Measurements from ENCODE around the gene CTNNA3. TPM values are rescaled to one million over a fixed set of nuclear protein-coding genes. Genes with fewer than 3 reads are reported as not detected.
A peak's percentile ranks its signal among the peaks of the same experiment; 100 is the strongest.

CTNNA3 gene
- total RNA-seq, 2 donors from 2014 or later: under 0.01 to 0.33 TPM

- ATAC-seq: peak; percentile 64
- H3K27me3 ChIP-seq: no peaks in the 10 kb centered on the region
- TF ChIP-seq CTCF (IDR thresholded peaks at IDR 0.05): peak in 2 of 7 experiments; percentile 7 to 13
- no peak for TF ChIP-seq POLR2A (IDR thresholded peaks at IDR 0.05)
- H3K4me1 ChIP-seq: peaks cover 14% of the 10 kb centered on the region
- H3K9me3 ChIP-seq: no peaks in the 10 kb centered on the region
- 9 to 16% methylated on average over 4 of the region's 4 CpGs for WGBS, 2 donors
- intact Hi-C loops (cut with DNase I): no loop called here
- peak overlapping the region in 3 of 4 donors; percentile 25 to 42 (median 33) for H3K27ac ChIP-seq
- DNase-seq: peak in 1 of 4 donors; percentile 3
- H3K4me3 ChIP-seq: no peak overlapping the region
- no peaks in the 10 kb centered on the region for H3K36me3 ChIP-seq (replicated peaks in 1 of 2; ENCODE audit: insufficient read depth in 1 of 2, low read depth in 2 of 2)
Observed at GRCh38 chr10:67075491-67075971, 620.5 kb downstream of the CTNNA3 start.

DNA sequence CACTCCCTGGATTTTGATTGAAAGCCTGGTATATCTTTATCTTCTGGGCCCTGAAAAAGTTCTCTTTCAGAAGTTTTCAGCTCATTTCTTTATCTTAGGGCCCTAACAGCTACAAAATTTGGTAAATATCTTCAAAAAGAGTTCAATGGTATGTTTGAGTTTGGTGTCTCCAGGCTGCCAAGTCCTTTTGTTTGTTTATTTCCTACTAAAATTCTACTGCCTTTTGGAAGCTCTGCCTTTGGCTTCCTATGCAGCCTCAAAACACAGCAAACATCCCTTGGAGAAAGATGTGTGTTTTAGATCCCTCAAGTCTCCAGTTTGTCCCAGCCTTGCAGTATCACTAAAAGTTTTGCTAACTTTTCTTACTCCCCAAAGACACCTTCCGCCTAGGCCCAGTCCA lies 623.3 kb downstream of the CTNNA3 start:
- no peak for DNase-seq
- H3K27ac ChIP-seq: no peak overlapping the region
- no peak for ATAC-seq
- H3K9me3 ChIP-seq: no peaks in the 10 kb centered on the region
- no peaks in the 10 kb centered on the region for H3K27me3 ChIP-seq
- intact Hi-C loops (cut with DNase I): no loop called here
- no peaks in the 10 kb centered on the region for H3K36me3 ChIP-seq (replicated peaks in 1 of 2; ENCODE audit: insufficient read depth in 1 of 2, low read depth in 2 of 2)
- peaks cover 14% of the 10 kb centered on the region for H3K4me1 ChIP-seq
- WGBS, 2 donors: 86 to 96% methylated on average over 1 of the region's 1 CpG
- no peak overlapping the region for H3K4me3 ChIP-seq
- no peak for TF ChIP-seq POLR2A (IDR thresholded peaks at IDR 0.05)
- TF ChIP-seq CTCF (IDR thresholded peaks at IDR 0.05): no peak

DNA sequence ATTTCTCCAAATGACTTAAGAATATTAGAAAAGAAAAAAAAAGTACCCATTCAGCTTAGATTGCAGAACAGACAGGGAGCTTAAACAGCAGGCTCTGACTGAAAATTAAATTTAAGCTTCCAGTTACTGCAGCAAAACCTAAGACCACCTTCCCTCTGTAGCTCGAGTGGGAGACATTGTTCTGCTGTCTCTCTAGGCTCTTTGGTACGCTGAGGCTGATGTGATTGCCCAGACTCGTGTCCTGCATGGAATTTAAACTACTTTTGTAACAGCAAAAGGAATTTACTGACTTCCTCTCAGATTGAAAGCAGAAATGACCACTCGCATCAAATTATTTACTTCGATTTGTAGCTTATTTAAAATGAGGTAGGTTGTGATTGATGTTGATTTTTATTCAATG lies 645.6 kb downstream of the CTNNA3 start:
- no peaks in the 10 kb centered on the region for H3K9me3 ChIP-seq
- no peaks in the 10 kb centered on the region for H3K27me3 ChIP-seq
- no peaks in the 10 kb centered on the region for H3K36me3 ChIP-seq (replicated peaks in 1 of 2; ENCODE audit: insufficient read depth in 1 of 2, low read depth in 2 of 2)
- TF ChIP-seq POLR2A (IDR thresholded peaks at IDR 0.05) (no peak), CTCF (IDR thresholded peaks at IDR 0.05) (no peak)
- no peak for ATAC-seq
- intact Hi-C loops (cut with DNase I): no loop called here
- no peak for DNase-seq
- 65 to 68% methylated on average over 5 of the region's 5 CpGs for WGBS, 2 donors
- peaks cover 11% of the 10 kb centered on the region for H3K4me1 ChIP-seq
- H3K4me3 ChIP-seq: no peak overlapping the region
- H3K27ac ChIP-seq: no peak overlapping the region

DNA sequence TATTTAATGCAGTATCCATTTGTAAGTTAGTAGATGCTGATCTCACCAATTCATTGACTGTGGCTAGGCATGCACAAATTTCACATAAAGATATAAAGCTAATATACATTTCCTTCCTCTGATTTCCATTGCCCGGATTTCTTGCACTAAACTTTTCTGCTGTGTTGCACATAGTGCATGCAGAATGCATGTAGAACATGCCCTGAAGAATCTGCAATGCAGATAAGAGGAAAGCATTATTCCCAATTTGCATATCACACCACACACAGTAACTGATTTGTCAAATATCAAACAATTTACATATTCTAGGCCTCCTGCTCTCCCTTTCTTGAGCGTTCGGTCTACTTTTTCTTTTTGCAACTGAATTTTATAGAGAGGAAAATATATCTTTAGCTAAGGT lies 646.0 kb downstream of the CTNNA3 start:
- H3K9me3 ChIP-seq: no peaks in the 10 kb centered on the region
- ATAC-seq (no peak), DNase-seq (no peak)
- no peak overlapping the region for H3K27ac ChIP-seq
- H3K4me3 ChIP-seq: no peak overlapping the region
- 88 to 92% methylated on average over 3 of the region's 3 CpGs for WGBS, 2 donors
- no peaks in the 10 kb centered on the region for H3K27me3 ChIP-seq
- peaks cover 11% of the 10 kb centered on the region for H3K4me1 ChIP-seq
- H3K36me3 ChIP-seq (replicated peaks in 1 of 2; ENCODE audit: insufficient read depth in 1 of 2, low read depth in 2 of 2): no peaks in the 10 kb centered on the region
- TF ChIP-seq POLR2A (IDR thresholded peaks at IDR 0.05) (no peak), CTCF (IDR thresholded peaks at IDR 0.05) (no peak)
- intact Hi-C loops (cut with DNase I): no loop called here

DNA sequence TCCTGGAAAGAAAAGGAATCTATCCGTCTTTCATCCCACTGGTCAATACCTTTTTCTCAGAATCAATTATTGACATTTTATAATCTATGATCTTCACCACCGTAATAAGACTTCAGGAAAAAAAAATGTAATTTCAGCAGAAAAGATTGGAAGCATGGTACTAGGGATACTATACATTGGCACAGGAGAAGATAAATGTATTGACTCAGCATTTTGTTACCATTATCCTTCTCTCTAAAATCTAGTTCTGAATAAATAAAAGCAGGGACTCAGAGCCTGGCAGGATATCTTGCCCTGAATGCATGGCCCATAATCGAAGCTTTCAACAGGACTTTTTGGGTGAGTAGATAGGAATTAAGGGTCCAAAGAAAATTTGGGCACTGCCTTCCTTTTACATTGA lies 649.5 kb downstream of the CTNNA3 start:
- no peak for DNase-seq
- Histone ChIP-seq H3K4me3 (no peak overlapping the region), H3K27me3 (no peaks in the 10 kb centered on the region), H3K4me1 (peaks cover 11% of the 10 kb centered on the region), H3K36me3 (replicated peaks in 1 of 2; ENCODE audit: insufficient read depth in 1 of 2, low read depth in 2 of 2) (no peaks in the 10 kb centered on the region), H3K27ac (no peak overlapping the region), H3K9me3 (no peaks in the 10 kb centered on the region)
- TF ChIP-seq POLR2A (IDR thresholded peaks at IDR 0.05): no peak
- TF ChIP-seq CTCF (IDR thresholded peaks at IDR 0.05): no peak
- 26 to 32% methylated on average over 3 of the region's 3 CpGs for WGBS, 2 donors
- no peak for ATAC-seq
- intact Hi-C loops (cut with DNase I): no loop called here
